ENCODE measurements around the gene SLC12A7.
"Not testable (repeated sequence)": the region's sequence is repeated elsewhere in the genome, so short reads cannot be mapped to it uniquely, and the experiment has no call there.

SLC12A7 gene

GRCh38 chr5:1111727-1112289, at the start of gene SLC12A7:
Gene SLC12A7, minus strand, starts transcription at chr5:1112063. Its CDS starts 72 bp downstream, at chr5:1111991.
- DNase-seq: peak; percentile 70 to 79

GRCh38 chr5:1161108-1161832, 49.4 kb upstream of the SLC12A7 start:
- no peak for DNase-seq

GRCh38 chr5:1159774-1160406, 48.0 kb upstream of the SLC12A7 start:
- DNase-seq: no peak

- no peak for DNase-seq
These were observed 47.4 kb upstream of the SLC12A7 start for GRCh38 chr5:1159341-1159675.

GRCh38 chr5:1158647-1159340, 46.9 kb upstream of the SLC12A7 start:
- no peak for DNase-seq

DNA sequence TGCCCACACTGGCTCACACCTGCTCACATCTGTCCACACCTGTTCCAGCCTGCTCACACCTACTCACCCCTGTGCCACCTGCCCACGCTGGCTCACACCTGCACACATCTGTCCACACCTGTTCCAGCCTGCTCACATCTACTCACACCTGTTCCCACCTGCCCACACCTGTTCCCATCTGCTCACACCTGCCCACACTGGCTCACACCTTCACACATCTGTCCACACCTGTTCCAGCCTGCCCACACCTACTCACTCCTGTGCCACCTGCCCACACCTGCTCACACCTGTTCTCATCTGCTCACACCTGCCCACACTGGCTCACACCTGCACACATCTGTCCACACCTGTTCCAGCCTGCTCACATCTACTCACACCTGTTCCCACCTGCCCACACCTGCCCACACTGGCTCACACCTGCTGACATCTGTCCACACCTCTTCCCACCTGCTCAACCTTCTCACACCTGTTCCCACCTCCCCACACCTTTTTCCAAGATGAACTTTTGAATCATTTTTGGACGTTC, 45.7 kb upstream of the SLC12A7 start:
- DNase-seq: not testable (repeated sequence)

- no peak for DNase-seq
These were observed 45.0 kb upstream of the SLC12A7 start for GRCh38 chr5:1156754-1157460.

- no peak for DNase-seq
These were observed 44.3 kb upstream of the SLC12A7 start for GRCh38 chr5:1156033-1156753.

- no peak for DNase-seq
These were observed 43.5 kb upstream of the SLC12A7 start for GRCh38 chr5:1155191-1156032.

DNA sequence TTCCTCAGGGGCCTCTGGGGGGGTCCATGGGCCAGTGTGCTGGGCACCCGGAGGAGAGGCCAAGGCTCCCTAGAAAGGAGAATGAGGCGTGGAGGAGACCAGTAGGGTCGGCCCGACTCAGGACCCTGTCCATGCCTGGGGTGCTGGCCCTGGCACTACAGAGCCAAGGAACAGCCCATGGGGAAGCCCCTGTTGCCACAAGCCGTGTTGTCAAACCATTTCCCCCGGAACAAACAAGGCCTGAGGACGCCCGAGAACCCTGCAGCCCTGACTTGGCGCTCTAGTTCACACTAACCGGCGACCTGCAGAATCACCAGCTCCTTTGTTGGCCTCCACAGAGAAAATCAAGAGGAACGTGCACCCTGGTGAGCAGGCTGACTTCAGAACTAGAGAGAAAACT, 41.6 kb upstream of the SLC12A7 start:
- DNase-seq: no peak

- no peak for DNase-seq
These were observed 41.0 kb upstream of the SLC12A7 start for GRCh38 chr5:1152771-1153282.

- no peak for DNase-seq
These were observed 40.3 kb upstream of the SLC12A7 start for GRCh38 chr5:1152156-1152555.

GRCh38 chr5:1151316-1151715, 39.5 kb upstream of the SLC12A7 start:
- DNase-seq: no peak

GRCh38 chr5:1150866-1151265, 39.0 kb upstream of the SLC12A7 start:
- no peak for DNase-seq

DNA sequence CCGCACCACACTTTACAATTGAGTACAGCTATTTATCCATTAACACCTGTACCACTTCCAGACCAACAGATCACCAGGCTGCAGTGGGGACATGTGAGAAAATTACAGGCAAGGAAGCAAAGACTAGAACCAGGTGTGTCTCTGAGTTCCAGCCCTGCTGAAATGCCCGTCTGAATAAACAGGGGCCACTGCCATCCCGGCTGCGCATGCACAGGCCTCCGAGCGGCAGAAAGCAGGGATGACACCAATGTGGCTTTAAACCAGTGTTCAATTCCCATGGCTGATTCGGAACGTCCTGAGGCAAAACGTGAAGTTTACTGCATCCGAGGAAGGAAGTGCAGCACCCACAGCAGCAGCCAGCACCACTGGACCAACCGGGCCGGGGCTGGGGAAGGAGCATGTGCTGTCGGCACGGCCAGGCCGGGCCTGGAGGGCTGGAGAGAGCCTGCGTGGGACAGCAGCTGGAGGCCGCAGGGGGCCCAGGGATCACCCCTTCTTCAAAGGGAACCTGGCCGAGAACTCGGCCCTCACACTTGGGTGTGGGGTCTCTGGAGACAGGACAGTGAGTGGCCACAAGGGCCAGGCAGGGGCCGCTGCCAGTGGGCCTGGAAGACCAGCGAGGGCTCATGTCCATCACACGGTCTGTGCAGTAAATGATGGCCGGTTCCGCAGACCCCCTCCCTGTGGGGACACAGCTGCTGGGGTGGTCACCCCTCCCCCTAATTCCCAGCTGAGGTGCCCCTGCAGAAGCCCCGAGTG, 33.0 kb upstream of the SLC12A7 start:
- no peak for DNase-seq

DNA sequence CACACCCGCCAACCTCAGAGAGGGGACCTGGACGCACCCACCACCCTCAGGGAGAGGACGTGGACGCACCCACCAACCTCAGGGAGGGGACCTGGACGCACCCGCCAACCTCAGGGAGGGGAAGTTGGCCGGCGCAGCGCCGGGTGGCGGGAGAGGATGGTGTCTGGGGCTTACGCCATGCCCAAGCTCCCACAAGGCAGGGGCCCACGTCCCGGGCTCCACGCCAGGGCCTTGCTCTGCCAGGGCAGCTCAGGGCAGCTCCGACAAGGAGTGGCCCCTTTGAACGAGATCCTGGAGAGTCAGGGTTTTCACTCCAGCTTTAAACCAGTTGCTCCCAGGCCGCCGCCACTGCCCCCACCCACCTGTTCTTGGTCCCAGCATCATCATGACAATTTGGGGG, 32.2 kb upstream of the SLC12A7 start:
- DNase-seq: no peak

- no peak for DNase-seq
These were observed 31.7 kb upstream of the SLC12A7 start for GRCh38 chr5:1143670-1143951.

DNA sequence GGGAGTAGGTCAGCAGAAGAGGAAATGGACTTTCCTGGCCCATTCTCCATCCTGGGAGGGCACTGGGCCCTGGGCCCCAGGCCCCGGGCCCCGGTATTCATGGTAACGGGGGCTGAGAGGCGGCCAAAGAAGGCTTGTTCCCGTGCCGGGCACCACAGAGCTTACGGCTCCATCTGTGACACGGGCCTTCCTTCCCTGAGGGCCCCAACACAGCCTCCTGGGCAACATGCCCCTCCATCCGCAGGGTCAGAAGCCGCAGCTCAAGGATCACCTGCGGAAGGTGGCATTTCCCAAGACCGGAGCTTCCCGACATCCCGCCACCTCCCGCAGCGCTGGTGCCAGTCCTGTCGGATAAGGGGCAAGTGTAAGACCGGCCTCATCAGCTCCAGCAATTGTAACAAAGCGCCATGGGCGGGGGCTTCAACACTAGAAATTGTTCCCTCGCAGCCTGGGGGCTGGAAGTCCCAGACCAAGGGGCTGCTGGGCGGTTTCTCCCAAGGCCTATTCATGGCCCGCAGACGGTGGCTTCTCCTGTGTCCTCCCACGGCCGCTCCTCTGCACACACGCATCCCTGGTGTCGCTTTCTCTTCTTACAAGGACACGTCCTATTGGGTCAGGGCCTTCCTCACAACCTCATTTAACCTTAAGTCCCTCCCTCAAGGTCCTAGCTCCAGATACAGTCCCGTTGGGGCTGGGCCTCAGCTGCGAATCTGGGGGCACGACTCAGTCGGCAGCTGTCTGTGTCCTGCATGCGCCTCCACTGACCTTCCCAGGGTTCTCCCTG, 31.2 kb upstream of the SLC12A7 start:
- DNase-seq: no peak

GRCh38 chr5:1141834-1142233, 30.0 kb upstream of the SLC12A7 start:
- no peak for DNase-seq

- no peak for DNase-seq
These were observed 28.9 kb upstream of the SLC12A7 start for GRCh38 chr5:1140818-1141189.
